H1 (cell line): ENCODE data around the gene OR11A1. TPM values are rescaled to one million over a fixed set of nuclear protein-coding genes. Genes with fewer than 3 reads are reported as not detected.

Source experiments
- CTCF ChIA-PET: fragments of 300-600 bp; sonication (Branson Sonifier 250); formaldehyde crosslinking; loops from one replicate; lab custom pipeline; 2021; ENCODE audit not compliant: partially characterized antibody; lab: Charles Lee
- POLR2A ChIA-PET: fragments of 300-600 bp; sonication (Branson Sonifier 250); formaldehyde crosslinking; loops from one replicate; lab custom pipeline; 2021; ENCODE audit warnings: inconsistent platforms; ENCODE audit not compliant: partially characterized antibody; lab: Charles Lee
- DNase-seq, 2 experiments: peaks; one replicate each; pipeline versions ENCODE4 v3.0.0 to v3.0.0-alpha.2; 2010 to 2022; ENCODE audit warnings: low spot score in 2 of 2, low read depth in 1 of 2, mixed read lengths in 1 of 2
- FAIRE-seq: peaks from 2 replicates; lab custom pipeline; 2011; peaks lifted over from hg19 to GRCh38; lab: Jason Lieb, UNC
- H2AFZ ChIP-seq: 2 replicates; pipeline ENCODE4 v1.8.1; 2012; ENCODE audit warnings: low read length, inconsistent platforms
- H2AK5ac ChIP-seq: 2 replicates; pipeline ENCODE4 v1.6.1; 2013; ENCODE audit warnings: low read depth, low read length
- H2BK120ac ChIP-seq: replicated peaks from 2 replicates; pipeline ENCODE3; 2013; ENCODE audit warnings: low read depth, low read length, inconsistent platforms
- H2BK12ac ChIP-seq: 2 replicates; pipeline ENCODE4 v1.6.1; 2013; ENCODE audit warnings: low read depth, low read length
- H2BK15ac ChIP-seq: 2 replicates; pipeline ENCODE4 v1.6.1; 2013; ENCODE audit warnings: low read length
- H2BK20ac ChIP-seq: 2 replicates; pipeline ENCODE4 v1.6.1; 2013; ENCODE audit warnings: low read length
- H2BK5ac ChIP-seq: 2 replicates; pipeline ENCODE4 v1.6.1; 2013; ENCODE audit warnings: low read depth, low read length
- H3K14ac ChIP-seq: 2 replicates; pipeline ENCODE4 v1.6.1; 2013; ENCODE audit warnings: inconsistent platforms; ENCODE audit not compliant: insufficient read length
- H3K18ac ChIP-seq: 2 replicates; pipeline ENCODE4 v1.6.1; 2013; ENCODE audit warnings: low read length; ENCODE audit errors: extremely low read depth
- H3K23ac ChIP-seq: 2 replicates; pipeline ENCODE4 v1.6.1; 2013; ENCODE audit warnings: inconsistent platforms; ENCODE audit not compliant: insufficient read length
- H3K23me2 ChIP-seq: 2 replicates; pipeline ENCODE4 v1.6.1; 2013; ENCODE audit warnings: low read depth, low read length
- H3K27ac ChIP-seq: 2 replicates; pipeline ENCODE4 v1.6.1; 2011; ENCODE audit warnings: low read depth, low read length, inconsistent platforms
- H3K27me3 ChIP-seq, 4 experiments: replicated peaks in 1 of 4; 1 replicate in 1 of 4; 2 replicates in 3 of 4; pipeline versions ENCODE4 v1.6.1 to v1.8.1; 2011 to 2013; ENCODE audit warnings: low read length in 3 of 4, mild to moderate bottlenecking in 3 of 4, inconsistent platforms in 2 of 4, mixed read lengths in 2 of 4, moderate library complexity in 1 of 4; ENCODE audit not compliant: control insufficient read depth in 3 of 4, insufficient read depth in 3 of 4; ENCODE audit errors: extremely low read depth in 1 of 4
- H3K36me3 ChIP-seq, 4 experiments: 2 replicates each; pipeline versions ENCODE4 v1.6.1 to v1.8.1; 2011 to 2013; ENCODE audit warnings: mild to moderate bottlenecking in 4 of 4, low read length in 3 of 4, moderate library complexity in 2 of 4, control low read depth in 1 of 4, inconsistent platforms in 1 of 4; ENCODE audit not compliant: insufficient read depth in 4 of 4, control insufficient read depth in 2 of 4
- H3K4ac ChIP-seq: replicated peaks from 2 replicates; pipeline ENCODE3; 2013; ENCODE audit warnings: low read length, low read depth, mixed read lengths, inconsistent platforms; ENCODE audit not compliant: insufficient read length
- H3K4me1 ChIP-seq, 4 experiments: replicated peaks in 1 of 4; 1 replicate in 1 of 4; 2 replicates in 3 of 4; pipeline versions ENCODE4 v1.6.1 to v1.8.1; 2011 to 2013; ENCODE audit warnings: low read length in 3 of 4, inconsistent platforms in 2 of 4, mixed read lengths in 1 of 4; ENCODE audit not compliant: insufficient read depth in 4 of 4, control insufficient read depth in 3 of 4
- H3K4me2 ChIP-seq, 2 experiments: 2 replicates each; pipeline versions ENCODE4 v1.6.1 to v1.8.1; 2011 to 2013; ENCODE audit warnings: low read depth in 2 of 2, low read length in 2 of 2, control low read depth in 1 of 2, inconsistent platforms in 1 of 2, mild to moderate bottlenecking in 1 of 2; ENCODE audit not compliant: insufficient read depth in 1 of 2
- H3K4me3 ChIP-seq, 4 experiments: fragments of 200-600, 300-600 bp in 1 of 4; sonication (generic), shearing (Covaris generic), sonication (Bioruptor Twin) in 1 of 4; 2 replicates each; pipeline versions ENCODE4 v1.5.1 to v1.8.1; 2011 to 2016; ENCODE audit warnings: low read length in 4 of 4, low read depth in 3 of 4, control low read depth in 2 of 4, inconsistent platforms in 2 of 4, mild to moderate bottlenecking in 2 of 4, mixed read lengths in 1 of 4, moderate library complexity in 1 of 4; ENCODE audit not compliant: insufficient read depth in 2 of 4; ENCODE audit errors: extremely low read depth in 1 of 4
- H3K56ac ChIP-seq: replicated peaks from 2 replicates; pipeline ENCODE3; 2013; ENCODE audit warnings: low read depth, mild to moderate bottlenecking, mixed read lengths, low read length, inconsistent platforms; ENCODE audit not compliant: insufficient read length
- H3K79me1 ChIP-seq: 2 replicates; pipeline ENCODE4 v1.6.1; 2013; ENCODE audit warnings: low read depth, low read length, control low read depth
- H3K79me2 ChIP-seq, 2 experiments: 2 replicates each; pipeline versions ENCODE4 v1.6.1 to v1.8.1; 2012 to 2013; ENCODE audit warnings: low read length in 2 of 2, mild to moderate bottlenecking in 2 of 2, inconsistent platforms in 1 of 2; ENCODE audit not compliant: insufficient read depth in 2 of 2, control insufficient read depth in 1 of 2
- H3K9ac ChIP-seq, 4 experiments: replicated peaks in 1 of 4; 1 replicate in 1 of 4; 2 replicates in 3 of 4; pipeline versions ENCODE4 v1.6.1 to v1.8.1; 2011 to 2013; ENCODE audit warnings: low read depth in 3 of 4, low read length in 3 of 4, control low read depth in 2 of 4, mild to moderate bottlenecking in 2 of 4, moderate library complexity in 2 of 4, inconsistent platforms in 1 of 4; ENCODE audit errors: extremely low read depth in 1 of 4
- H3K9me3 ChIP-seq, 2 experiments: 2 replicates each; pipeline versions ENCODE4 v1.6.1 to v1.8.1; 2012 to 2013; ENCODE audit warnings: mild to moderate bottlenecking in 2 of 2, moderate library complexity in 2 of 2, control low read depth in 1 of 2, inconsistent platforms in 1 of 2, low read depth in 1 of 2, low read length in 1 of 2, mixed read lengths in 1 of 2; ENCODE audit not compliant: insufficient read depth in 2 of 2
- H4K20me1 ChIP-seq, 2 experiments: replicated peaks in 1 of 2; 2 replicates each; pipeline versions ENCODE3 to v1.8.1; 2011 to 2013; ENCODE audit warnings: inconsistent platforms in 2 of 2, low read length in 2 of 2, mild to moderate bottlenecking in 1 of 2; ENCODE audit not compliant: insufficient read depth in 2 of 2, control insufficient read depth in 1 of 2
- H4K5ac ChIP-seq: 2 replicates; pipeline ENCODE4 v1.6.1; 2013; ENCODE audit warnings: low read length, low read depth, mixed read lengths, inconsistent platforms; ENCODE audit not compliant: insufficient read length
- H4K8ac ChIP-seq: 2 replicates; pipeline ENCODE4 v1.8.0; 2013; ENCODE audit warnings: mild to moderate bottlenecking, moderate library complexity, low read length, inconsistent platforms; ENCODE audit not compliant: insufficient read depth; ENCODE audit errors: extremely low read depth
- H4K91ac ChIP-seq: replicated peaks from 2 replicates; pipeline ENCODE3; 2013; ENCODE audit warnings: low read length, mixed read lengths, inconsistent platforms; ENCODE audit not compliant: insufficient read length
- WGBS, 2 experiments: shearing (Covaris generic) in 1 of 2; methylation state at CpG; one replicate each; pipeline versions ENCODE4 v1.1.6 to v1.1.7; 2013 to 2015; ENCODE audit warnings: low lambda C conversion rate in 2 of 2, mixed read lengths in 2 of 2, inconsistent platforms in 1 of 2, low coverage in 1 of 2, missing lambda C conversion rate in 1 of 2; ENCODE audit not compliant: insufficient replicate concordance in 2 of 2, insufficient coverage in 1 of 2, insufficient read length in 1 of 2; ENCODE audit errors: extremely low coverage in 1 of 2, missing lambda C conversion rate in 1 of 2; 5-methylcytosine and 5-hydroxymethylcytosine counted together
- polyA plus RNA-seq, 7 experiments: library from polyadenylated mRNA; depleted of rRNA in 3 of 7; stranded (reverse) in 5 of 7; unstranded in 2 of 7; fragments of >200 nt in 5 of 7; fragments of 200-250 nt in 2 of 7; gene quantifications; 1 replicate in 5 of 7; 2 replicates in 1 of 7; 4 replicates in 1 of 7; pipeline versions ENCODE4 v1.2.1 to v1.2.3, GENCODE V29; 2011 to 2013; ENCODE audit warnings: missing spikeins in 2 of 7, mixed read lengths in 2 of 7
- total RNA-seq: library from RNA; stranded (reverse); fragmentation: NEBNext Ultra II Directional; extraction: Animal tissue kit (Norgen Biotek cat#: 25700); gene quantifications from 2 replicates; pipeline ENCODE4 v1.2.1, GENCODE V29; 2021

OR11A1 gene
- total and polyA plus RNA-seq, 2 of the 8 experiments (the other 6 are each of a cell fraction or from before 2014, with no cell fraction given) = not detected

- 90% methylated on average over 2 of the region's 2 CpGs; no CpG with 5 or more reads in 1 of the 2 experiments for WGBS, 2 experiments
- H3K27ac ChIP-seq = no peak overlapping the region
- H3K4me1 ChIP-seq = no peaks in the 10 kb centered on the region
- no peak overlapping the region for H2BK5ac ChIP-seq
- DNase-seq (no peak), FAIRE-seq (no peak)
- no peaks in the 10 kb centered on the region for H3K23me2 ChIP-seq
- H3K9ac ChIP-seq = no peak overlapping the region
- no peak overlapping the region for H4K8ac ChIP-seq
- ChIA-PET CTCF (interaction anchor here (1.4 kb wide), 1 partner anchor 99 kb away, joined by 3 read pairs; no protein-coding TSS in a partner anchor), POLR2A (no interaction called here)
- no peak overlapping the region for H2BK120ac ChIP-seq
- no peak overlapping the region for H2BK12ac ChIP-seq
- H3K18ac ChIP-seq = no peak overlapping the region
- no peak overlapping the region for H2BK20ac ChIP-seq
- H3K56ac ChIP-seq = no peak overlapping the region
- no peaks in the 10 kb centered on the region for H4K20me1 ChIP-seq
- H3K23ac ChIP-seq = no peak overlapping the region
- H3K27me3 ChIP-seq = no peaks in the 10 kb centered on the region
- H3K14ac ChIP-seq = no peak overlapping the region
- H3K4ac ChIP-seq = no peak overlapping the region
- no peak overlapping the region for H3K4me2 ChIP-seq
- H3K79me1 ChIP-seq = no peaks in the 10 kb centered on the region
- H2AK5ac ChIP-seq = no peak overlapping the region
- no peaks in the 10 kb centered on the region for H3K9me3 ChIP-seq
- no peak overlapping the region for H2AFZ ChIP-seq
- no peak overlapping the region for H2BK15ac ChIP-seq
- no peak overlapping the region for H4K5ac ChIP-seq
- no peaks in the 10 kb centered on the region for H3K36me3 ChIP-seq
- no peak overlapping the region for H3K4me3 ChIP-seq
- H3K79me2 ChIP-seq = no peaks in the 10 kb centered on the region
- H4K91ac ChIP-seq = no peak overlapping the region
Measured at GRCh38 chr6:29490552-29490951, 33.7 kb upstream of the OR11A1 start.
